Keratinocyte (primary cell): Measurements from ENCODE around the gene SLC39A11. TPM values are rescaled to one million over a fixed set of nuclear protein-coding genes. Genes with fewer than 3 reads are reported as not detected.

Source experiments
- DNase-seq: peaks from one replicate; pipeline ENCODE4 v3.0.0-alpha.2; 2011; ENCODE audit warnings: low read depth, missing footprints, low spot score
- FAIRE-seq: peaks from 2 replicates; lab custom pipeline; 2011; peaks lifted over from hg19 to GRCh38; lab: Jason Lieb, UNC
- H2AFZ ChIP-seq: 2 replicates; pipeline ENCODE4 v1.6.0; 2012; ENCODE audit warnings: low read length, control low read depth, inconsistent platforms; ENCODE audit not compliant: control insufficient read depth
- H3K27ac ChIP-seq: 2 replicates; pipeline ENCODE4 v1.5.1; 2011; ENCODE audit warnings: low read length; ENCODE audit not compliant: control insufficient read depth, insufficient read depth
- H3K27me3 ChIP-seq: 3 replicates; pipeline ENCODE4 v1.6.0; 2011; ENCODE audit warnings: low read length; ENCODE audit not compliant: control insufficient read depth, insufficient read depth; ENCODE audit errors: extremely low read depth
- H3K36me3 ChIP-seq, 2 experiments: 2 replicates in 1 of 2; 3 replicates in 1 of 2; pipeline ENCODE4 v1.5.1; 2011; ENCODE audit warnings: low read length in 2 of 2, mild to moderate bottlenecking in 1 of 2; ENCODE audit not compliant: control insufficient read depth in 2 of 2, insufficient read depth in 2 of 2; ENCODE audit errors: extremely low read depth in 1 of 2
- H3K4me1 ChIP-seq: 3 replicates; pipeline ENCODE4 v1.5.1; 2011; ENCODE audit warnings: low read length; ENCODE audit not compliant: control insufficient read depth, insufficient read depth; ENCODE audit errors: extremely low read depth
- H3K4me2 ChIP-seq: 3 replicates; pipeline ENCODE4 v1.6.0; 2011; ENCODE audit warnings: low read depth, low read length; ENCODE audit not compliant: control insufficient read depth, insufficient read depth; ENCODE audit errors: extremely low read depth
- H3K4me3 ChIP-seq, 3 experiments: fragments of 200-600 bp in 1 of 3; sonication (generic) in 1 of 3; 2 replicates in 2 of 3; 3 replicates in 1 of 3; pipeline ENCODE4 v1.5.1; 2011 to 2016; ENCODE audit warnings: low read length in 3 of 3, mild to moderate bottlenecking in 3 of 3, control low read depth in 2 of 3, inconsistent platforms in 1 of 3, low read depth in 1 of 3, mixed read lengths in 1 of 3, mixed run types in 1 of 3, moderate library complexity in 1 of 3; ENCODE audit not compliant: control insufficient read depth in 2 of 3, insufficient read depth in 2 of 3; ENCODE audit errors: extremely low read depth in 1 of 3
- H3K79me2 ChIP-seq: 2 replicates; pipeline ENCODE4 v1.6.0; 2012; ENCODE audit warnings: low read length; ENCODE audit not compliant: control insufficient read depth, insufficient read depth
- H3K9ac ChIP-seq: 3 replicates; pipeline ENCODE4 v1.6.0; 2011; ENCODE audit warnings: low read length; ENCODE audit not compliant: control insufficient read depth, insufficient read depth; ENCODE audit errors: extremely low read depth
- H3K9me1 ChIP-seq: 3 replicates; pipeline ENCODE4 v1.6.0; 2011; ENCODE audit warnings: low read length; ENCODE audit not compliant: control insufficient read depth, insufficient read depth; ENCODE audit errors: extremely low read depth
- H3K9me3 ChIP-seq: 2 replicates; pipeline ENCODE4 v1.5.1; 2012; ENCODE audit warnings: low read depth, low read length; ENCODE audit not compliant: control insufficient read depth
- H4K20me1 ChIP-seq: 3 replicates; pipeline ENCODE4 v1.6.0; 2011; ENCODE audit warnings: low read length; ENCODE audit not compliant: control insufficient read depth, insufficient read depth; ENCODE audit errors: extremely low read depth
- CTCF ChIP-seq, 3 experiments: IDR thresholded peaks in 1 of 3; conservative IDR thresholded peaks in 1 of 3; optimal IDR thresholded peaks in 1 of 3; 2 replicates in 2 of 3; 3 replicates in 1 of 3; pipeline versions ENCODE3 to v1.5.1; 2011; ENCODE audit warnings: low read length in 3 of 3, mild to moderate bottlenecking in 3 of 3, moderate library complexity in 2 of 3, control low read depth in 1 of 3, inconsistent platforms in 1 of 3; ENCODE audit not compliant: insufficient read depth in 2 of 3; ENCODE audit errors: extremely low read depth in 1 of 3
- EZH2 ChIP-seq: IDR thresholded peaks from one replicate; pipeline ENCODE4 v1.6.1; 2012; ENCODE audit warnings: inconsistent platforms, mild to moderate bottlenecking, low read length, moderate library complexity
- dilution Hi-C: fragments of 300-500 bp; cut with MboI; formaldehyde crosslinking; loops from one replicate; pipeline ENCODE4 v1.7.0; 2020; ENCODE audit warnings: low sequenced_read_pairs; ENCODE audit not compliant: extremely low pct_ligation_motif_present
- polyA plus RNA-seq, 5 experiments: library from polyadenylated mRNA; depleted of rRNA in 3 of 5; stranded (reverse) in 3 of 5; stranded (forward) in 1 of 5; unstranded in 1 of 5; fragments of >200 nt; gene quantifications; 1 replicate in 1 of 5; 2 replicates in 3 of 5; 3 replicates in 1 of 5; pipeline versions ENCODE4 v1.2.1 to v1.2.3, GENCODE V29; 2011 to 2012; ENCODE audit warnings: missing spikeins in 2 of 5, low read depth in 1 of 5, low replicate concordance in 1 of 5

The SLC39A11 gene
- polyA plus RNA-seq, 1 donor (not counting 4 experiments of a cell fraction or from before 2014, with no cell fraction given), result 11.5 TPM

- Histone ChIP-seq H3K27me3 (no peaks in the 10 kb centered on the region), H3K27ac (no peak overlapping the region), H3K4me1 (no peaks in the 10 kb centered on the region), H3K36me3 (peaks cover 0 to 3% of the 10 kb centered on the region in 2 experiments), H3K79me2 (no peaks in the 10 kb centered on the region), H3K9me1 (no peaks in the 10 kb centered on the region), H3K9ac (no peak overlapping the region), H4K20me1 (no peaks in the 10 kb centered on the region), H3K4me3 (no peak overlapping the region), H3K9me3 (no peaks in the 10 kb centered on the region), H3K4me2 (no peak overlapping the region), H2AFZ (no peak overlapping the region)
- TF ChIP-seq EZH2 (no peak), CTCF (optimal IDR thresholded peaks at IDR 0.05 in 1 of 3, IDR thresholded peaks at IDR 0.05 in 1 of 3, conservative IDR thresholded peaks at IDR 0.05 in 1 of 3; ENCODE audit: extremely low read depth in 1 of 3, insufficient read depth in 2 of 3, low read length in 3 of 3) (no peak)
- no peak for DNase-seq
- no peak for FAIRE-seq
- dilution Hi-C loops, result no loop called here
Observed at GRCh38 chr17:73027130-73027741, 65.3 kb downstream of the SLC39A11 start.

- FAIRE-seq (no peak), DNase-seq (no peak)
- Histone ChIP-seq H3K9me1 (no peaks in the 10 kb centered on the region), H3K79me2 (no peaks in the 10 kb centered on the region), H3K4me2 (no peak overlapping the region), H3K27me3 (no peaks in the 10 kb centered on the region), H3K9me3 (no peaks in the 10 kb centered on the region), H3K27ac (no peak overlapping the region), H3K36me3 (no peaks in the 10 kb centered on the region), H3K9ac (no peak overlapping the region), H2AFZ (no peak overlapping the region), H3K4me3 (no peak overlapping the region), H3K4me1 (no peaks in the 10 kb centered on the region), H4K20me1 (no peaks in the 10 kb centered on the region)
- TF ChIP-seq CTCF (optimal IDR thresholded peaks at IDR 0.05 in 1 of 3, IDR thresholded peaks at IDR 0.05 in 1 of 3, conservative IDR thresholded peaks at IDR 0.05 in 1 of 3; ENCODE audit: extremely low read depth in 1 of 3, insufficient read depth in 2 of 3, low read length in 3 of 3) (no peak), EZH2 (no peak)
- dilution Hi-C loops, result no loop called here
Observed at GRCh38 chr17:73025041-73025560, 67.4 kb downstream of the SLC39A11 start.
